AG09319 (cell line): ENCODE measurements around the gene RPS10.
"Not testable (repeated sequence)": the region's sequence is repeated elsewhere in the genome, so short reads cannot be mapped to it uniquely, and the experiment has no call there.

Experiments used
- DNase-seq: peaks from one replicate; pipeline ENCODE4 v3.0.0-alpha.2; 2010; ENCODE audit warnings: low read depth; ENCODE audit errors: extremely low read depth
- CTCF ChIP-seq: IDR thresholded peaks from 2 replicates; pipeline ENCODE4 v1.5.1; 2011; ENCODE audit warnings: low read depth, mild to moderate bottlenecking, inconsistent platforms, low read length, moderate library complexity

RPS10 gene

DNA sequence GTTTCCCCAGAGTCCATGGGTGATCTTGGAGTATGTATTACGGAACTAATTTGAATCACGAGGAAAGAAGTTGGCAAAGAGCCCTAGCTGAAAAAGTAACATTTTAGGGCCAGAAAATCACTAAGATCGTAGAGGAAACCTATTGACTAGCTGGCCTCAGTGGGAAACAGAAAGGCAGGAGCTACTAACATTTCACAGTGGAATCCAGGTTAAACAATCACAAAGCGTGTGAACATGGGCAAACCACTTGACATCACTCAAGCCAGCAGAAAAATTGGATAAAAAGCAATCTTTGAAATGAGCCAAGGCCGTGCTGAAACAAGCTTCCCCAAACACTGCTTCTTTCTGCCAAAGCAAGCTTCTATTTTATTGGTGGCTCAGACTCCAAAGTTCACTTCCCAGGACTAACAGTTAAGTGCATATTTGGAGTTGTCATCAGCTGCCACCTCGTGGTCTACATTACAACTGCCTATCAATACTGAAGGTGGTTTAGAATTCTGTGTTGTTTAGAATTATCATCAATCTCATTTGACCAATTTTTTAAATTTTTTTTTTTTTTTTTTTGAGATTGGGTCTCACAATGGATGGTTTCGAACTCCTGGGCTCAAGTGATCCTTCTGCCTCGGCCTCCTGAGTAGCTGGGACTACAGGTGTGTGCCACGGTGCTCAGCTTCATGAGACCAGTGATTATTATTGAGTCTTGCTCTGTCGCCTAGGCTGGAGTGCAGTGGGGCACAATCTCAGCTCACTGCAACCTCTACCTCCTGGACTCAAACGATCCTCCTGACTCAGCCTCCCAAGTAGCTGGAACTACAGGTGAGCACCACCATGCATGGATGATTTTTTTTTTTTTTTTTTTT, 10.6 kb downstream of the RPS10 start:
- peak; percentile 63 for DNase-seq
- peak; percentile 63 for TF ChIP-seq CTCF

- DNase-seq: no peak
- no peak for TF ChIP-seq CTCF
Observed at GRCh38 chr6:34412643-34413214, 13.1 kb downstream of the RPS10 start.

DNA sequence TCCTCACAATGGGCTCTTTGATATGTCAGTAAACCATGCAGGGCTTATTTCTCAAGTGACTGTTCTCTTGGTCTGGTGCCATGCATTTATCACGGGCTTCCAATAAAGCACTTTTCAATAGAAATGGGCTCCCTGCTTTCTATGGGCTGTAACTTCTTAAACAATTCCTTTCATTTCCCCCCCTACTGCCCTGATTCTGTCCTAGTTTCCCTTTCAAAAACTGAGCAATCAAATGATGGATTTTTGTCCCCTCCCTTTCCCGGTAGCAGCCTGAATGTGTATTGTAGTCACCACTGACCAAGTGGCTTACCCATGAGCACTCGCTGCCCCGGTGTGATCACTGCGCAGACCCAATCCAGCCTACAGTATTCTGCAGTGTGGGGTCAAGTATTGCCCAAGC, 13.9 kb downstream of the RPS10 start:
- DNase-seq: no peak

DNA sequence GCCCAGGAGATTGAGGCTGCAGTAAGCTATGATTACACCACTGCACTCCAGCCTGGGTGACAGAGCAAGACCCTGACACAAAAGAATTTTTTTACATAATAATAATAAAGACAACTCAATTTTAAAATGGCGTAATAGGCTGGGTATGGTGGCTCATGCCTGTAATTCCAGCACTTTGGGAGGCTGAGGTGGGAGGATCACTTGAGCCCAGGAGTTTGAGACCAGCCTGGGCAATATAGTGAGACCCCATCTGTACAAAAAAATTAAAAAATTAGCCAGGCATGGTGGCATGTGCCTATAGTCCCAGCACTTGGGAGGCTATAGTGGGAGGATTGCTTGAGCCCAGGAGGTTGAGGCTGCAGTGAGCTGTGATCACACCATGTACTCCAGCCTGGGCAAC, 18.0 kb downstream of the RPS10 start:
- DNase-seq: not testable (repeated sequence)

More for the DNA sequence above, 13.9 kb downstream of the RPS10 start:
- TF ChIP-seq CTCF: no peak

- DNase-seq: no peak
- no peak for TF ChIP-seq CTCF
Observed at GRCh38 chr6:34396518-34396917, 29.4 kb downstream of the RPS10 start.

DNA sequence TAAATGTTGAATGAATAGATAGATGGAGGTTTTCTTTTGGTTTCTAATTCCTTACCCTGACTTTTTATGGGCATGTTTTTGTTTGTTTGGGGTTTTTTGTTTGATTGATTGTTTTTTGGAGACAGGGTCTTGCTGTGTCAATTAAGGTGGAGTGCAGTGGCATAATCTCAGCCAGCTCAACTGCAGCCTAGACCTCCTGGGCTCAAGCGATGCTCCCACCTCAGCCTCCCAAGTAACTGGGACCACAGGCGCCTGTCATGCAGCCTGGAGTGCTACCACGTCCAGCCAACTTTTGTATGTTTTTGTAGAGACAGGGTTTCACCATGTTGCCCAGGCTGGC, 31.9 kb downstream of the RPS10 start:
- no peak for TF ChIP-seq CTCF
- DNase-seq: no peak

DNA sequence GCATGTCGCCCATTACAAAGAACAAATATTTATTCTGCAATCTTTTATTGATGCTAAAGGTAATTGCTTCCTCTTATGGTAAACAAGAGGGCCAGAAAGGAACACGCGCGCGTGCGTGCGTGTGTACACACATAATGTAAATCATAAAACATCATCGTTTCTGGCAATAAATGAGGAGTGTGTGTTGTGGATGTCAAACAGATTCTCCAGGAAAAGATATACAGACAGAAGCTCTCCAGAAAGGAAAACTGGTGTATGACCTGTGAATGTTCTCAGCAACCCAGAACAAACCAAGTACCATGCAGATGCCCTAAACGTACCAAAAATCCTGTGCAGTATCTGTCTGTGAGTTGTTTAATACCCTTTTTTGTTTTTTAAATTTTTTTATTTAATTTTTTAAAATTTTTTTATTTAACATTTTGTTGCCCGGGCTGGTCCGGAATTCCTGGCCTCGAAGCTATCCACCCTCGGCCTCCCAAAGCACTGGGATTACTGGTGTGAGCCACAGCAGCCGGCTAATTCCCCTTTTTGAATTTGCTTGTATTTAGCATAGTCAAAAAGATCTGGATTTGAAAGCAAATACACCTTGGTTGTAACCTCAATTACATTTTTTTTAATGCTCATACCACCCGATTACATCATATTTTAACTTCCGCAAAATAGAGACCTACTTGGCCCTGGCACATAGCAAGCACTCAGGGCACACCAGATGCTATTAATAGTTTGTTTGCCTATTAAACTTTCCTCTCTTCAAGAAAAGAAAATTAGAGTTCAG, 32.5 kb downstream of the RPS10 start:
- TF ChIP-seq CTCF: no peak
- DNase-seq: no peak
